NCI-H2227 (cell line): Measurements from ENCODE around the gene SDSL.

Source experiments
- DNase-seq: peaks from one replicate; lab custom pipeline; 2025; ENCODE audit not compliant: unreplicated experiment; lab: John Stamatoyannopoulos, UW

SDSL gene

DNA sequence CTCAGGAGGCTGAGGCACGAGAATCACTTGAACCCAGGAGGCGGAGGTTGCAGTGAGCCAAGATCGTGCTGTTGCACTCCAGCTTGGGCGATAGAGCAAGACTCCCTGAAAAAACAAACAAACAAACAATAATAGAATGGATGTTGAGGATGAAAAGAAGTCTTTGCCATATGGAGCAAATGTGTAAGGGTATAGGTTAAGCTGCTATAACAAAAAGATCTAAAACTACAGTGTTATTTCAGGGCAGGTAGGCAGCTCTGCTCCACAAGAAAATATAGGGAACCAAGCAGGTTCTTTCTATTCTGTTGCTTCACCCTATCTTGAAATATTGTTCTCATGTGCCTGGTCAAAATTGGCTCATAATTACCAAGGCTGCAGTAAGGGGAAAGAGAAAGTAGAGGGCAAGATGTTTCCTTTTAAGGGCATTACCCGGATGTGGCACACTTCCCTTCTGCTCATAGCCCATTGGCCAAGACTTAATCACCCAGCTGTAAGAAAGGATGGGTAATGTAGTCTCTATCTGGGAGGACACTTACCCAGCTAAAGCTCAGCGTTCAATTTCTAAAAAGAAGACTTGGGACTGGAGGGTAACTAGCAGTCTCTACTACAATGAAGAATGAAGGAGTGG, 23.5 kb downstream of the SDSL start:
- no peak for DNase-seq

DNA sequence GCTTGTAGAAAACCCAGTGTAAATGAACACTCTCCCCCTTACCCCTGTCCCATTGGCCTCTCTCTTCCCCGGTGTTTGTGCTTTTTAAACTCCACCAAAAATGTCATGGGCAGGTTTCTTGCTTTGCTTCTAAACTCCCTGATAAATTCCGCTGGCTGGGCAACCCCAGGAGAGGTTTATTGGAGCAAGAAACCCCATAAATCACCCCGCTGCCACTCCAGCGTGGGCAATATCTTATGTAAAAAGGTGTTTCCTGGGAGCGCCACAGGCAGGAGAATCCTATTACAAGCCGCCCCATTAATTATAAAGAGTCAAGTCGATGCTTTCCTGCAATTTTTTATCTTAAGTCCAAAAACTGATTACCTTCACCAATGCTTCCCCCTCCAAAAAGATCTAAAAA, 26.7 kb downstream of the SDSL start:
- no peak for DNase-seq

DNA sequence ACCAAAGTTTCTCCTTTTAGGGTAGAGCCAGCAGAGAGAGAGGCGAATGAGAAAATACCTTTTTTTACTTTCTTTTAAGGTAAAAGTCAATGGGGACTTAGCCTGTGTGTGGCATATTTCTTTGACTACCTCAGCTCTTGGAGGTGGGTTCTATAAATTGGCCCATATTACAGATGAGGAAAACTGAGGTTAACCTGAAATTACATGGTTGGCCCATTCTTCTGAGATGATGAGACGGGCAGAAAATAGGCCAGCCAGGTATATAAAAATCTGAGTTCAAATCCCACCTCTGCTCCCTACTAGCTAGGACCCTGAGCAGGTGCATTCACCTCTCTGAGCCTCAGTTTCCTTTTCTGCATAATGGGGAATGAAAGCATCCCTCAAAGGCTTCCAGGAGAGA, 27.1 kb downstream of the SDSL start:
- no peak for DNase-seq

GRCh38 chr12:113449839-113450238, 27.7 kb downstream of the SDSL start:
- no peak for DNase-seq

DNA sequence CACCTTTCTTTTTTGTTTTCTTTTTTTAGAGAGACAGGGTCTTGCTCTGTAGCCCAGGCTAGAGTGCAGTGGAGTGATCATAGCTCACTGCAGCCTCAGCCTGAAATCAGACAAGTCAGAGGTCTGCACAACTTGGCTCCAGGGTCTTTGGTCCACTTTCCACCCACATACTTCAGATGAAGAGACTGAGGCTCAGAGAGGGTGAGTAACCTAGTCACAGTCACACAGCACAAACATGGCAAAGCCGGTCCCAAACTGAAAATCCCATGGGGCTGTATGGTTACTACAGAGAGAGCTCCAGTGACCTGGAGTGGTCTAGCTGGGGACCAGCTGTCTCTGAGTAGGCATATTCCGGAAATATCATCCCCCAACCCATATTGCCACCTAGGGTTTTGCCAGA, 30.3 kb downstream of the SDSL start:
- no peak for DNase-seq

GRCh38 chr12:113453330-113453729, 31.1 kb downstream of the SDSL start:
- no peak for DNase-seq

DNA sequence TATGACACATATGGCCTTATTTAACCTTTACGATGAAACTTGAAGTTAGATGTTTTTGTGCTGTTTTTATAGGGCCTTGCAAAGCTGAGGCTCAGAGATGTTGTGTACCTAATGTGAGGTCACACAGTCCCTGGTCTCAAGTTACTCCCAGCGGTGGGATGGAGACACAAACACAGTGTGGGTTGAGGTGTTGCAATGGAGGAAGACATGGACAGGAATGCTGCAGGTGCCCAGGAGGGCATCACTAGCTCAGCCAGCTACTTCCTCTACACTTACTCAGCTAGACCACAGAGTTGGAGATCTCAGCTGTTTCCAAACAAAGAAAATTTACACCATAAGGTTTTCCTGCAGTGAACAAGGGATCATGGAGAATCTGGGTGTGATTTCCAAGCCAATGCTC, 34.0 kb downstream of the SDSL start:
- no peak for DNase-seq

- DNase-seq: no peak
Observed at GRCh38 chr12:113456761-113457160, 34.6 kb downstream of the SDSL start.

- no peak for DNase-seq
Observed at GRCh38 chr12:113457185-113457584, 35.0 kb downstream of the SDSL start.

DNA sequence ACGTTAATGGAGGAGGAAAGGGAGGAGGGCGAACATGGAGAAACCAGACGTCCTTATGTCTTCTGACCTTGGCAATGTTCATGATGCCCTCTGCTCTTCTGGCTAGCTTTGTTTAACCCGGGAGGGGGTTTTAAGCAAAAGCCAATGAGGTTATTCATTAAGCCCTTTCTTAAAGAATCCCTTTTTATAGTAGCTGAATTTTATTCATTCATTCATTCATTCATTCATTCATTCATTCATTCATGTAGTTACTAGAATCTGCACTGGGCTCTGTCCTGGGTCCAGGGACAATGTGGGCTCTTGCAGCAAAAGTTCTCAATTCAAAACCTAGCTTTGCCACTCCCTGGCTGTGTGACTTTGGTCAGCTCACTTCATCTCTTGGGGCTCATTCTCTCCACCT, 35.5 kb downstream of the SDSL start:
- no peak for DNase-seq

DNA sequence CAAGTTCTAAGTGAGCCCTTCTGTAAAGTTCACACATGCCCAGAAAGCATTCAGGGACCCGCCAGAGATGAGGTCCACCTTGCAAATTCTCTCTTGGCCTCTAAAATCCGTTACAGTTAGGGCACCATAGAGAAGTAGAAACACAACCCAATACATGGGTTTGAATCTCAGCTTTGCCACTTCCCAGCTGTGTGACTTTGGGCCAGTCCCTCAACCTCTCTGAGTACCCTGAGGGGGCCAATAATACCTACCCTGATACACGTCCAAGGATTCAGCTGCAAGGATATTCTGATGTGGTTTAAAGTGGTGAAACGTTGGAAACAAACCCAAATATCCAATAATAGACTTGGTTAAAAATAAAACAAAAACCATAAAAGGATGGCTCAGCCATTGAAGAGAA, 37.8 kb downstream of the SDSL start:
- DNase-seq: no peak

DNA sequence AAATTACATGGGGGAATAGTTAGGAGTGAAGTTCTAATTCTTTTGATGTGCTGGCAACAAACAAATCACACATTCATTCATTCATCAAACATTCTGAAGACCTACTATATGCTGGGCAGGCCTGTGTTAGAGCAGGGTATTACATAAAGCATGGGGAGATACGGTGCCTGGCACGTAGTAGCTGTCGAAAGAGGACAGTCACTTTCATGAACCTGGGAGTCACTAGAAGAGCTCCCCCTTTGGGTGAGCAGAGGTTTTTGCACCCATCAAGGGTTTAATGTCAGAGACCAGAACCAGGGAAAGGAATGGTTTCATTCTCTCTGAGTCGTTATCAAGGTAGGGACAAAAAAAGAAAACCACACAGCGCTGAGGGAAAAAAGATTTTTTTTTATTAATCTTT, 39.5 kb downstream of the SDSL start:
- peak; percentile 28 for DNase-seq

GRCh38 chr12:113462117-113462774, 40.1 kb downstream of the SDSL start:
- DNase-seq: peak; percentile 86

GRCh38 chr12:113462998-113463745, 41.0 kb downstream of the SDSL start:
- peak; percentile 33 for DNase-seq

DNA sequence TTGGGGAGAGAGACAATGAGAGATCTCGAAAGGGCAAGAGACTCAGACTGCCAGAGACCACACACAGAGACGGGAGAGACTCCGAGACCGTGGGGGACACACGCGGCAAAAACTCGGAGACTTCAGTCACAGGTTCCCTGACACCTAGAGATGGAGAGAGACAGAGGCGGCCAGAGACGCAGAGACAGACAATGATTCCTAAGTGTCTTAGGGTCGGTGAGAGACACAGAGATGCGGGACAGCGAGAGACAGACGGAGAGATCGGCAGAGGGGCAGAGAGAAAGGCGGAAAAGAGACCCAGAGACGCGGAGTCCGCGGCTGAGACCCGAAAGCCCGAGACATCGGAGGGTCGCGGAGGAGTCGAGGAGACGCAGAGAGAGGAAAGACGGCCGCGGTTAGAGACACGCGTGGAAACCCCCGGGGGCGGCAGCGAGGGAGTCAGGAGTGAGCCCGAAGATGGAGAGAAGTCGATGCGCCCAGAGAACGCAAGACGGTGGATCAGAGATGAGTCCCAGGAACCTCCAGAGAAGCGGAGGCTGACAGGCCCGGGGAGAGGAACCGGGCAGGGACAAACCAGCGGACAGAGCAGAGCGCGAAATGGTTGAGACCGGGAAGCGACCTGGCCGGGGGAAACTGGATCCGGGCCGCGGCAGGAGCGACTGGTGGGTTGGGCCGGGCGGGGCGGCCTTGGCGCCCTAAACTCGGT, 41.7 kb downstream of the SDSL start:
- no peak for DNase-seq

- DNase-seq: no peak
Observed at GRCh38 chr12:113464452-113464775, 42.2 kb downstream of the SDSL start.

DNA sequence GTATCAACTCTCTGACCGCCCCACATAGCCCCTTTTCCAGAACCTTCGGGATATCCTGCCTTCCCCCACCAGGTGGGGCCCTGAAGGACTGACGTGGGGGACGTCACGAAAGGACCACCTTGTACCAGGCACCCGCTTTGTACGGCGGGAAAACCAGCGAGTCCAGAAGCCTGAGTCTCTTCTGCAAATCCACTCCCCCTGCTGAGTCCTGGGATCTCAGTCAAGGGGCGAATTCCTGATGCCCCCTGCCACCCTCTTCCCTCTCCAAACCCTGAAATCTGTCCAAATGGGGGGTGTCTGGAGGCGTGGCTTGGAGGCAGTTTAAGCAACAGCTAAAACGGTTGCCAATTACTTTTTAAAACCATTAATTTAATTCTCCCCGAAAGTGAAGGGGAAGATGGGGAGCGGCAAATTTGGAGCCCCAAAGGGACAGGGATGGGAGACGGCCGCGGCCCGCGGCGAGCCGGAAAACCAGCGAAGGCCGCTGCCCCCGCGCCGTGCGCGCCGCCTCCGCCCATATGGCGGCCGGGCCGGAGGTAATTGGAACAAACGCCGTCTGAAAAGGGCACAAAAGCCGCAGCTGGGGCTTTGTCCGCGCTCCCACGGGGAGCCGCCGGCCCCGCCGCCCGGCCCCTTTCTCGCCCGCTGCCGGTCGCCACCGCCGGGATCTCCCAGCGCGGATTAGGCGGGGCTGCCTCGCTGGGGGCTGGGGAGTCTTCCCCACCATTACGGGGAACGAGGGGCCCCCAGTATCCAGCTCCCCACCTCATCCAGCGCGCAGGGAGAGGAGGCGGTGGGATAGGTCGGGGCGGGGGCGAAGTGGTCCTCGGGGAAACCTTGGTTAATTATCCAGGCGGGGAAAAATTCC, 42.9 kb downstream of the SDSL start:
- peak; percentile 25 for DNase-seq

- no peak for DNase-seq
Observed at GRCh38 chr12:113465808-113466453, 43.8 kb downstream of the SDSL start.

DNA sequence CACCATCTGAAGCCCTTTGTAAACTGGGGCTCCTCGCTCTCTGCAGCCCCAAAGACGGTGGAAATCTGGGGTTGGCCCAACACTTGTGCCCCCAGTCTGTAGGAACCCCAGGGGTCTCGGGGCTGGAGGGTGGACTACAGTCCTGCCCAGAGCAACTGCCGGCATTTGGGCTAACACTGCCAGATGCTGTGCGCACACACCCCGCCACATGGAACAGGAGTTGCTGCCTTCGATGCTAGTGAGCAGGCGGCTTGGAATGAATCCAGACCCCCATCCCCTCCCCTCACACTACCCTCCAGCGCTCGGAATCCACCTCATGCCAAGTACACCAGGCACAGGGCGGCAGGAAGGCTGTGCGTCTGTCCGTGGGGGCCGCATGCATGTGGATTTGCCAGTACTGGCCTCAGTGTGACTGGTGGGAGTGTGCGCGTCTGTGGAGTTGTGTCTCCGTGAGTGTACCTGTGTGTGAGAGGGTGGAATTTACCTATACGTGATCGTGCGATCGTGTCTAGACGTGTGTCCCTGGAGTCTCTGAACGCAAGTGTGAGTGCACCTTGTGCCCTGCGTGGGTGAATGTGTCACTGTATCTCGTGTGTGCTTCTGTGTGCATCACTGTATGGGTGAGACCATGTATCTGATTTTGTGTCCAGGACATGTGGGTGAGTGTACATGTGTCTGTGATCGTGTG, 44.4 kb downstream of the SDSL start:
- no peak for DNase-seq

DNA sequence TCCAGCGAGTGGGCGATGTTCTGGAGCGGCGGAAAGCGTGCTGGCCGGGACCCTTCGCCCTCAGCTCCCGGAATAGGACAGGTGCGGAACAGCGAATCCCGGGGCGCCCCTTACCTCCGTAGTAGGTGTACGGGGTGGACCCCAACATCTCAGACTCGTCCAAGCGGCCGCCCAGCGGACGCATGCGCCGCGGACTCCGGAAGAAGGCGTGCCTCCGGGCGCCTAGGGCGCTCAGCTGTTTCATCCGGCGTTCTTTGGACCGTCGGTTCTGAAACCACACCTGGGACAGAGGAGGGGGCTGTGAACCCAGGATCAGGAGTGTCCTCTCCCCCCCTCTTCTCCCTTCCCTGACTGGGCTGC, 44.9 kb downstream of the SDSL start:
- peak; percentile 27 for DNase-seq
